Gastroesophageal sphincter (tissue), 4 donors: ENCODE measurements around the gene PCGF1. TPM values are rescaled to one million over a fixed set of nuclear protein-coding genes. Genes with fewer than 3 reads are reported as not detected.

Source experiments
- ATAC-seq: fragments of 150-250 bp; one replicate; pipeline ENCODE4 v1.9.1; 2016; ENCODE audit warnings: mild to moderate bottlenecking, moderate library complexity
- H3K27ac ChIP-seq, 4 donors: fragments of 200-600 bp; sonication (generic) in 3 of 4; 1 replicate in 3 of 4; 2 replicates in 1 of 4; pipeline ENCODE4 v1.5.1; 2016 to 2019
- H3K27me3 ChIP-seq: fragments of 200-600 bp; sonication (generic); one replicate; pipeline ENCODE4 v1.5.1; 2019
- H3K36me3 ChIP-seq, 2 donors: fragments of 200-600 bp; sonication (generic); one replicate each; pipeline ENCODE4 v1.5.1; 2019; ENCODE audit warnings: control low read depth in 1 of 2
- H3K4me1 ChIP-seq, 3 donors: fragments of 200-600 bp; sonication (generic); 1 replicate in 2 of 3; 2 replicates in 1 of 3; pipeline ENCODE4 v1.5.1; 2016 to 2019; ENCODE audit warnings: control low read depth in 2 of 3
- H3K4me3 ChIP-seq, 2 donors: fragments of 200-600 bp; sonication (generic); one replicate each; pipeline ENCODE4 v1.5.1; 2019; ENCODE audit warnings: mild to moderate bottlenecking in 1 of 2, moderate library complexity in 1 of 2
- H3K9me3 ChIP-seq, 3 donors: fragments of 200-600 bp; sonication (generic); one replicate each; pipeline ENCODE4 v1.5.1; 2017 to 2019; ENCODE audit warnings: control low read depth in 2 of 3
- EP300 ChIP-seq: sonication (generic); formaldehyde crosslinking; IDR thresholded peaks from one replicate; pipeline ENCODE4 v1.6.1; 2017; ENCODE audit warnings: antibody characterized with exemption, mild to moderate bottlenecking
- POLR2A ChIP-seq, 2 donors: fragments of 450-650 bp; IDR thresholded peaks; one replicate each; pipeline ENCODE4 v1.6.1; 2017; ENCODE audit warnings: antibody characterized with exemption in 2 of 2, mild to moderate bottlenecking in 2 of 2, moderate library complexity in 1 of 2
- POLR2AphosphoS5 ChIP-seq: sonication (generic); formaldehyde crosslinking; IDR thresholded peaks from one replicate; pipeline ENCODE4 v1.6.1; 2017; ENCODE audit warnings: antibody characterized with exemption
- WGBS, 2 donors: methylation state at CpG; one replicate each; pipeline ENCODE4 v1.1.5; 2018; ENCODE audit warnings: low coverage in 1 of 2; 5-methylcytosine and 5-hydroxymethylcytosine counted together
- total RNA-seq, 4 donors: library from RNA; depleted of rRNA; stranded (reverse); fragments of >200 nt; gene quantifications; one replicate each; pipeline ENCODE4 v1.1.0, GENCODE V29; 2016
- TF ChIP-seq, protein P1 (sequence below), 4 experiments: fragments of 200-600 bp in 2 of 4; fragments of 450-650 bp in 2 of 4; sonication (generic) in 1 of 4; IDR thresholded peaks; one replicate each; pipeline ENCODE4 v1.5.1; 2017 to 2019; ENCODE audit warnings: antibody characterized with exemption in 4 of 4, mild to moderate bottlenecking in 2 of 4, moderate library complexity in 2 of 4

PCGF1 gene
- total RNA-seq, 4 donors from 2014 or later, result 9.6 to 24.0 (median 18.2) TPM

DNA sequence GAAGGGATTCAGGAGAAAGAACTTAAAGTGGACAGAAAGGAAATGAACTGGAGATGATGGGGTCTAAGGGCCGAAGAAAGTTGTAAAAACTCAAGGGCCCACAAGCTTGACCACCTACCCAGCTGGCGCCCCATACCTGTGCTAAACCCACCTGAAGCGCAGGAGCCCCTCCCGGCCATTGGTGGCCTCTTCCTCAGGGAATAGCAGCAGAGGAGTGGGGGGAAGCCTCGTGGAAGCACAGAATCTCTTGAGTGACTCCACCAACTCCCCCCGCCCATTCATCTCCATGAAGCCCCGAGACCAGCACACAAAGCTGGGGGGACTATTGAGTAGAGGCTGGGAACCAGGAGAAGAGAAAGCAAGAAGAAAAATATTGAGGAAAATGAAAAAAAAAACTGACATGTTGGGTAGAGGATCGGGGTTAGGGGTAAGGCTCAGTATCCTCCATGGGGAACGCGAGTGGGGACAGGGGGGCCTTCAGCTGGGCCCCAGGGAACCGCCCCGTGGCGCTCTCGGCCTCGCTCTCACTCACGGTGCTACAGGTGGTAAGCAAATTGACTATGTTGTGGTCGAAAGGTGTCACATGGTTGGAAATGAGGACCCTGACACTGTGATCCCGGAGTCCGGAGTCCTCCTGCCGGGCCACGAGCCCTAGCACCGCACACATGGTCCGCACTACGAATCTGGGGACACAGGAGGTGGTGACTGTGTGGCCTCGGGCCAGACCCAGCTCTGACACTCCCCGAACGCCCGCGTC lies 21.3 kb upstream of the PCGF1 start:
- ATAC-seq, result no peak
- no peaks in the 10 kb centered on the region for H3K27me3 ChIP-seq
- WGBS, 2 donors, result 0 to 22% methylated on average over 10 to 19 of the region's 29 CpGs
- peak overlapping the region; percentile 62 to 92 (median 90) for H3K27ac ChIP-seq
- H3K36me3 ChIP-seq, result peaks cover 0 to 55% of the 10 kb centered on the region in 2 donors
- H3K9me3 ChIP-seq, result no peaks in the 10 kb centered on the region
- TF ChIP-seq POLR2AphosphoS5 (no peak), POLR2A (IDR thresholded peaks at IDR 0.05) (no peak), EP300 (no peak)
- TF ChIP-seq, protein P1, sequence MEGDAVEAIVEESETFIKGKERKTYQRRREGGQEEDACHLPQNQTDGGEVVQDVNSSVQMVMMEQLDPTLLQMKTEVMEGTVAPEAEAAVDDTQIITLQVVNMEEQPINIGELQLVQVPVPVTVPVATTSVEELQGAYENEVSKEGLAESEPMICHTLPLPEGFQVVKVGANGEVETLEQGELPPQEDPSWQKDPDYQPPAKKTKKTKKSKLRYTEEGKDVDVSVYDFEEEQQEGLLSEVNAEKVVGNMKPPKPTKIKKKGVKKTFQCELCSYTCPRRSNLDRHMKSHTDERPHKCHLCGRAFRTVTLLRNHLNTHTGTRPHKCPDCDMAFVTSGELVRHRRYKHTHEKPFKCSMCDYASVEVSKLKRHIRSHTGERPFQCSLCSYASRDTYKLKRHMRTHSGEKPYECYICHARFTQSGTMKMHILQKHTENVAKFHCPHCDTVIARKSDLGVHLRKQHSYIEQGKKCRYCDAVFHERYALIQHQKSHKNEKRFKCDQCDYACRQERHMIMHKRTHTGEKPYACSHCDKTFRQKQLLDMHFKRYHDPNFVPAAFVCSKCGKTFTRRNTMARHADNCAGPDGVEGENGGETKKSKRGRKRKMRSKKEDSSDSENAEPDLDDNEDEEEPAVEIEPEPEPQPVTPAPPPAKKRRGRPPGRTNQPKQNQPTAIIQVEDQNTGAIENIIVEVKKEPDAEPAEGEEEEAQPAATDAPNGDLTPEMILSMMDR (IDR thresholded peaks at IDR 0.05), result no peak
- H3K4me1 ChIP-seq, result peaks cover 2 to 44% (median 15%) of the 10 kb centered on the region in 3 donors
- H3K4me3 ChIP-seq, result peak overlapping the region; percentile 80 to 94

DNA sequence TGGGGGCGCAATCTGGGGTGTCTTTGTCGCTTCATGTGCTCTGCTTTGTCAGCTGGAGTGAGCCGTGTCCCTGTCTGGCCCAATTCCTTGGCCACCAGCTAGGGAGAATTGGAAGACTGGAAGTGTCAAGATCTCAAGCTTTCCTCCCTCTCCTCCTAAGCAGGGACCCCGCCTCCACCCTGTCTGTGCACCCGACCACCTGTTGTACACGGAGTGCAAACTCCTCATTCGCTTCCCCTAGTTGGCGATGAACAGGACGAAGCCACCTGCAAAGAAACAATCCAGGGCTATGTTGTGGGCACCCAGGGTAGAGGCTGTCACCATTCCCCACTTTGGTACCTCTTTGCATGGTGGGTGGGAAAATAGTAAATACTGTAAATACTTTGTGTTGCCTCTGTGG lies 20.2 kb upstream of the PCGF1 start:
- WGBS, 2 donors, result 92 to 95% methylated on average over 3 to 5 of the region's 9 CpGs
- no peak overlapping the region for H3K4me3 ChIP-seq
- H3K36me3 ChIP-seq, result peaks cover 0 to 45% of the 10 kb centered on the region in 2 donors
- H3K4me1 ChIP-seq, result peaks cover 2 to 44% (median 15%) of the 10 kb centered on the region in 3 donors
- no peaks in the 10 kb centered on the region for H3K9me3 ChIP-seq
- TF ChIP-seq, protein P1 (IDR thresholded peaks at IDR 0.05), result no peak
- no peak for TF ChIP-seq POLR2A (IDR thresholded peaks at IDR 0.05)
- no peak for TF ChIP-seq POLR2AphosphoS5
- no peak for TF ChIP-seq EP300
- H3K27ac ChIP-seq, result no peak overlapping the region
- no peaks in the 10 kb centered on the region for H3K27me3 ChIP-seq
- ATAC-seq, result no peak

DNA sequence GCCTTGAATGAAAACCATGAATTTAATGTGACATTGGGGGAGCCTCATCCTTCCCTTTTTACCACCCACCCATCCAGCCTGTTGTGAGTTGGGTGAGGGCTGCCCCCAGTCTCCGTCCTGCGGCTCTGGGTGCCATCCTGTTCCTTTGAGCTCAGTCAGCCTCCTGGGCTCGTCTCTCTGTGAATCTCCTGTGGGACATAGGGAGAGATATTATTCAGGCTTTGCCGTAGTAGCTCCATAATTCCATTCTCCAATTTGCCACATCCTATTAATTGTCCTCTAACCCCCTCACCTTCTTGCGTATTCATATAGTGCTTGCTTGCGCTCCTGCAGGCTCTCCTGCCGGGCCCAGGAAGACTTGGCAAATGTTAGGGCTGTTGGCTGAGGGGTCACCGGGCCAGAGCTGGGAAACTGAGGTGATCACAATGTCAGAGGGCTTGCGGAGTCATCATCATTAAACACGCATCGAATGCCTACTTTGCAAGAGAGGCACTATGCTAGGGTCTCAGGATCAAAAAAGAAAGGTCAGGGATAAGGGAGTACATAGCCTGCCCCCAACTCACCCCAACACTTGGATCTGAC lies 19.2 kb upstream of the PCGF1 start:
- TF ChIP-seq EP300, result no peak
- no peak for TF ChIP-seq POLR2A (IDR thresholded peaks at IDR 0.05)
- TF ChIP-seq POLR2AphosphoS5, result no peak
- TF ChIP-seq, protein P1 (IDR thresholded peaks at IDR 0.05), result no peak
- ATAC-seq, result no peak
- no peak overlapping the region for H3K27ac ChIP-seq
- H3K36me3 ChIP-seq, result peaks cover 0 to 35% of the 10 kb centered on the region in 2 donors
- no peaks in the 10 kb centered on the region for H3K27me3 ChIP-seq
- peaks cover 2 to 36% (median 15%) of the 10 kb centered on the region in 3 donors for H3K4me1 ChIP-seq
- no peaks in the 10 kb centered on the region for H3K9me3 ChIP-seq
- no peak overlapping the region for H3K4me3 ChIP-seq
- WGBS, 2 donors, result 83 to 96% methylated on average over 1 to 5 of the region's 11 CpGs

DNA sequence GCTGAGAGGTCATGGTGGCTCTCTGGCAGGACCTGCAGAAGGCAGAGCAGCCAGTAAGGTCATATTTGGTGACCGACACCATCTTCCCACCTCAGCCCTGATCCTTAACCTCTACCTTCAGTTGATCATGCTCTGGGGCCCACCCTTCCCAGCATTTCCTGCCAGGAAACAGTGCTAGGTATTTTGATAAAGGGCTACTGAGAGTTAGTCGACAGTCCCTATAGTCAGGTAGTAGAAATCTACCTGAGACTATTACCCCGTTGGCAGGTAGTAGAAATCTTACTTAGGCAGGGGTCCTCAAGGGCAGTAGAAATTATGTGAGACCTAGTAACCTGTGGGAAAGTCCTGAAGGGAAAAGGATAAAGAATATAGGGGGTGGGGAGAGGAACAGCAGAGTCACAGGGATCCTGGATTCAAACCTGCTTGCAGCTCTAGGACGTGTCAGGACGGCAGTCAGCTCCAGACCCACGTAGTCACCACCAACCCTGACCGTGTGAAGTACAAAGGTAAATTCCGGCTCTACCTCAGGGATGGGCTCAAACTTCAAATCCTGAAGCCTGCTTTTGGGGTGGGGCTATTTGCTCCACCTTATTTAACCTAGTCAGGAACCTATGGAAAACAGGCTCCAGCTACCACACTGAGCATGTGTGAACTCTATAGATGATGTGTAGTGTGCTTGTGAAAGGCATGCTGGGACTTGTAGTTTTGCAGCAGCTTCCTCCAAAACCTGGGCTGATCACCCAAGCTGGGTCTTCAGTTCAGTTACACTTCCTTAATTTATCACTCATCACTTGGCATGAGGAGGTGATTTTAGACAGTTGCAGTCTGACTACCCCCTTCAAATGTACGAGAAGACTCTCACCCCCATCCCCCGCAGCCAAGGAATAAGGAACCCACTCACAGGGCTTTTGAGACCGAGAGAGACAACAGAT lies 18.5 kb upstream of the PCGF1 start, which contains the start of gene DQX1:
Gene DQX1, minus strand, starts transcription at position 515 of the 932 bp plus-strand sequence. Its CDS starts 502 bp downstream, at position 13.
- Histone ChIP-seq H3K4me3 (no peak within 1 kb of the TSS), H3K27ac (no peak within 1 kb of the TSS), H3K9me3 (no peaks in the 10 kb centered on the region), H3K27me3 (peaks cover 5% of the 10 kb centered on the region), H3K36me3 (peaks cover 0 to 31% of the 10 kb centered on the region in 2 donors), H3K4me1 (peaks cover 2 to 28% (median 10%) of the 10 kb centered on the region in 3 donors)
- ATAC-seq, result no peak
- TF ChIP-seq EP300 (no peak), POLR2AphosphoS5 (no peak), POLR2A (IDR thresholded peaks at IDR 0.05) (no peak)
- TF ChIP-seq, protein P1 (IDR thresholded peaks at IDR 0.05), result no peak
- 92 to 94% methylated on average over 6 to 10 of the region's 11 CpGs for whole genome bisulfite sequencing, 2 donors
